GM19463 (cell line): ENCODE results near the gene MYDGF.

Source experiments
- ATAC-seq: cut with Tn5 transposase; IDR thresholded peaks from one replicate; pipeline ENCODE4 v1.9.1; 2021; ENCODE audit warnings: mild to moderate bottlenecking, moderate library complexity; ENCODE audit not compliant: unreplicated experiment

MYDGF gene

GRCh38 chr19:4647676-4648644 is 22.2 kb downstream of the MYDGF start:
- ATAC-seq = no peak

GRCh38 chr19:4645718-4646117 is 24.4 kb downstream of the MYDGF start:
- ATAC-seq = no peak

GRCh38 chr19:4642625-4643024 is 27.5 kb downstream of the MYDGF start:
- ATAC-seq = no peak

- ATAC-seq = no peak
These were observed 29.0 kb downstream of the MYDGF start for GRCh38 chr19:4641132-4641531.

- ATAC-seq = no peak
These were observed 29.7 kb downstream of the MYDGF start for GRCh38 chr19:4640247-4641000.

- no peak for ATAC-seq
These were observed 30.5 kb downstream of the MYDGF start for GRCh38 chr19:4639531-4640246.

GRCh38 chr19:4638828-4639530 is 31.2 kb downstream of the MYDGF start, which contains the start of gene TNFAIP8L1:
TSS of gene TNFAIP8L1 (plus strand) at chr19:4639516. CDS start at chr19:4651870, 12,354 bp downstream.
- peak; percentile 86 for ATAC-seq

GRCh38 chr19:4638317-4638716 is 31.8 kb downstream of the MYDGF start:
- no peak for ATAC-seq

GRCh38 chr19:4636761-4637160 is 33.4 kb downstream of the MYDGF start:
- ATAC-seq = no peak

GRCh38 chr19:4636151-4636717 is 33.9 kb downstream of the MYDGF start:
- no peak for ATAC-seq

- no peak for ATAC-seq
These were observed 34.4 kb downstream of the MYDGF start for GRCh38 chr19:4635754-4636116.

- no peak for ATAC-seq
These were observed 36.8 kb downstream of the MYDGF start for GRCh38 chr19:4633140-4633967.

- no peak for ATAC-seq
These were observed 45.3 kb downstream of the MYDGF start for GRCh38 chr19:4624733-4625362.

- no peak for ATAC-seq
These were observed 45.8 kb downstream of the MYDGF start for GRCh38 chr19:4624301-4624700.

GRCh38 chr19:4622695-4623421 is 47.3 kb downstream of the MYDGF start:
- ATAC-seq = no peak

- ATAC-seq = no peak
These were observed 49.5 kb downstream of the MYDGF start for GRCh38 chr19:4620675-4621074.

GRCh38 chr19:4619668-4620294 is 50.4 kb downstream of the MYDGF start:
- no peak for ATAC-seq

GRCh38 chr19:4618019-4618418 is 52.1 kb downstream of the MYDGF start:
- no peak for ATAC-seq
